H54 (cell line): ENCODE results near the gene GABRE.
"Not testable (repeated sequence)": the region's sequence is repeated elsewhere in the genome, so short reads cannot be mapped to it uniquely, and the experiment has no call there.

Experiments
- DNase-seq: peaks from one replicate; pipeline ENCODE4 v3.0.0; 2011; ENCODE audit warnings: low spot score, mixed read lengths; ENCODE audit not compliant: insufficient read length
- FAIRE-seq: peaks from 3 replicates; lab custom pipeline; 2011; peaks lifted over from hg19 to GRCh38; lab: Jason Lieb, UNC
- POLR2A ChIP-seq: IDR thresholded peaks from 2 replicates; pipeline ENCODE4 v1.6.1; 2011; ENCODE audit warnings: low read depth, mild to moderate bottlenecking, low read length

The GABRE gene

DNA sequence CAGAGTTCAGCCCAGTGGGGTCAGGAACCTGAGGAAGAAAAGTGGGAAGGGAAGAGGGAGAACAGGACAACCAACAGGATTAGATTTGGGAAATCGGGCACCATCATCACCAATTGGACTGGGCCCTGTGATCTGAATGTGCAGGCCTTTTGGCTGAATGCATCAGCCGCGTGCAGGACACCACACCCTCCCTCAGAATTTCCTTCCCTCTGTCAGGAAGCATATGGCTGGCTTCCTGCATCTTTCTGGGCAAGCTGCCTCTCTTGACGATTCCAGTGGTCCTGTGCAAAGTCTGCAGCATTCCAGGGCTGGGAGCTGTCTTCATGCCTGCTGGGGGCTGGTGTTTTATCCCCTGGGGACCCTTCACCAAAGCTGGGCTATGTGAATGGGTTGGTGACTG lies 45.4 kb downstream of the GABRE start:
- DNase-seq (no peak), FAIRE-seq (no peak)
- TF ChIP-seq POLR2A = no peak

DNA sequence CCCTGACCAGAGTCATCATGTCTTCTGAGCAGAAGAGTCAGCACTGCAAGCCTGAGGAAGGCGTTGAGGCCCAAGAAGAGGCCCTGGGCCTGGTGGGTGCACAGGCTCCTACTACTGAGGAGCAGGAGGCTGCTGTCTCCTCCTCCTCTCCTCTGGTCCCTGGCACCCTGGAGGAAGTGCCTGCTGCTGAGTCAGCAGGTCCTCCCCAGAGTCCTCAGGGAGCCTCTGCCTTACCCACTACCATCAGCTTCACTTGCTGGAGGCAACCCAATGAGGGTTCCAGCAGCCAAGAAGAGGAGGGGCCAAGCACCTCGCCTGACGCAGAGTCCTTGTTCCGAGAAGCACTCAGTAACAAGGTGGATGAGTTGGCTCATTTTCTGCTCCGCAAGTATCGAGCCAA lies 50.8 kb downstream of the GABRE start:
- no peak for FAIRE-seq
- no peak for DNase-seq
- TF ChIP-seq POLR2A = no peak

DNA sequence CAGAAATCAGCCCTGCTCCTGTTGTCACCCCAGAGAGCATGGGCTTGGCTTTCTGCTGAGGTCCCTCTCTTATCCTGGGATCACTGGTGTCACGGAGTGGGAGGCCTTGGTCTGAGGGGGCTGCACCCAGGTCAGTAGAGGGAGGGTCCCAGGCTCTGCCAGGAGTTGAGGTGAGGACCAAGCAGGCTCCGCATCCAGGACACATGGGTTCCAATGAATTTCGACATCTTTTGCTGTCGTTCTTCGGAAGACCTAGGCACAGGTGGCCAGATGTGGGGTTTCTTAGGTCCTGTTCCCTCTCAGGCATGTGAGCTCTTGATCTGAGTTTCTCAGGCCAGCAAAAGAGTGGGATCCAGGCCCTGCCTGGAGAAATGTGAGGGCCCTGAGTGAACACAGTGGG lies 51.8 kb downstream of the GABRE start:
- TF ChIP-seq POLR2A = no peak
- no peak for FAIRE-seq
- DNase-seq = no peak

DNA sequence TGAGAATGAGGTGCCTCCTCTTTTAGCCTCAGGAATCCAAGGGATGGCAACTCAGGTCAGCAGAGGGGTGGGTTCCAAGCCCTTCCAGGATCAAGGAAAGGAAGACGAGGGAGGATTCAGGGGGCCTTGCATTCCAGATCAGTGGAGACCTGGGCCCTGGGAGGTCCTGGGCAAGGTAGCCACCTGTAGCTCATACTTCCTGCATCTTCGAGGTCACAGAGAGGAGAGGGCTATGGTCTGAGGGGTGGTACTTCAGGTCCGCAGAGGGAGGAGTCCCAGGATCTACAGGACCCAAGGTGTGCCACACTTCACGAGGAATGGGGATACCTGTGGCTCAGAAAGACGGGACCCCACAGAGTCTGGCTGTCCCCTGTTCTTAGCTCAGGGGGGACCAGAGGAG lies 52.6 kb downstream of the GABRE start:
- FAIRE-seq (no peak), DNase-seq (no peak)
- no peak for TF ChIP-seq POLR2A

DNA sequence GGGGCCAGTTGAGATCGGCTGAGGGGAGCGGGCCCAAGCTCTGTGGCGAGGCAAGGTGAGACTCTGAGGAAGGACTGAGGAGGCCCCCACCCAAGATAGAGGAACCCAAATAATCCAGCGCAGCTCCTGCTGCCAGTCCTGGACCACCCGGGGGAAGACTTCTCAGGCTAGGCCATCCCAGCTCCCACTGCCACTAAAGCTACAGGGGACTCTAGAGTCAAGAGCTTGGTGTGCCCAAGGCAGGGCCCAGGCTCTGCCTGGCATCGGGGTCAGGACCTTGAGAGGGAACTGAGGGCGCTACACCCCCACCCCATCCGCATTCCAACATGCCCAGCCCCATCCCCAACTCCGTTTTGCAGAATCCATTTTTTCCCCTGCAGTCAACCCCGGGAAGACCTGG lies 53.2 kb downstream of the GABRE start:
- no peak for TF ChIP-seq POLR2A
- DNase-seq (no peak), FAIRE-seq (no peak)

DNA sequence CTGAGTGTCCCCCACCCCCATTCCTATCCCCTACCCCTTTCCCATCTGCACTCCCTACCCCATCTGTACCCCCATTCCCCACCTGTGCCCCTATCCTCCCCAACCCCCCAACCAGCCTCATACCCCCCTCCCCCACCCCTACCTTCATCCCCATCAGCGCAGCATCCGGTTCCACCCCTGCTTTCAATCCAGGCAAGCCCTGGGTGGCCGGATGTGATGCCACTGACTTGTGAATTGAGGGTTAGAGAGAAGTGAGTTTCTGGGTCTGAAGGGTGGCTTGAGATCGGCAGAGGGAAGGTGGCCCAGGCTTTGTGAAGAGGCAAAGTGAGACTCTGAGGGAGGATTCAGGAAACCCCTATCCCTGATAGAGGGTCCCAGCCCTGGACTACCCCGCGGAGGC lies 53.9 kb downstream of the GABRE start:
- no peak for FAIRE-seq
- no peak for DNase-seq
- no peak for TF ChIP-seq POLR2A

DNA sequence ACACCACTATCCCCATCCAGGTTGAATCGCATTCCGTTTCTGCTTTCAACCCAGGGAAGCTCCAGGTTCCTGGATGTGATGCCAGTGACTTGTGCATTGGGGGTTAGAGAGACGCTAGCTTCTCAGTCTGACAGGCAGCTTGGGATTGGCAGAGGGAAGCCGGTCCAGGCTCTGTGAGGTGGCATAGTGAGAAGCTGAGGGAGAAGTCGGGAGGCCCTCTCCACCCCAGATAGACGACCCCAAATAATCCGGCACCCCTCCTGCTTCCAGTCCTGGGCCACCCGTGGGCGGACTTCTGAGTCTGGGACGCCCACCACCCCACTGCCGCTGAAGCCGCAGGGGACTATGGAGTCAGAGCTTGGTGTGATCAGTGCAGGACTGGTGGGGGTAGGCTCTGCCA lies 54.4 kb downstream of the GABRE start:
- TF ChIP-seq POLR2A = no peak
- DNase-seq (no peak), FAIRE-seq (no peak)

DNA sequence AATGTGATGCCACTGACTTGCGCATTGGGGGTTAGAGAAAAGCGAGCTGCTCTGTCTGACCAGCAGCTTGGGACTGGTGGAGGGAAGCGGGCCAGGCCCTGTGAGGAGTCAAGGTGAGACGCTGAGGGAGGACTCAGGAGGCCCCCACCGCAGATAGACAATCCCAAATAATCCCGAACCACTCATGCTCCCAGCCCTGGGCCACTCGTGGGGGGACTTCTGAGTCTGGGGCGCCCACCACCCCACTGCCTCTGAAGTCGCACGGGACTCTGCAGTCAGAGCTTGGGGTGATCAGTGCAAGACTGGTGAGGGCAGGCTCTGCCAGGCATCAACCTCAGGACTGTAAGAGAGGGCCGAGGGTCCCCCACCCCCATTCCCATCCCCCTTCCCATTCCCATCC lies 54.9 kb downstream of the GABRE start:
- no peak for TF ChIP-seq POLR2A
- no peak for DNase-seq
- FAIRE-seq = no peak

DNA sequence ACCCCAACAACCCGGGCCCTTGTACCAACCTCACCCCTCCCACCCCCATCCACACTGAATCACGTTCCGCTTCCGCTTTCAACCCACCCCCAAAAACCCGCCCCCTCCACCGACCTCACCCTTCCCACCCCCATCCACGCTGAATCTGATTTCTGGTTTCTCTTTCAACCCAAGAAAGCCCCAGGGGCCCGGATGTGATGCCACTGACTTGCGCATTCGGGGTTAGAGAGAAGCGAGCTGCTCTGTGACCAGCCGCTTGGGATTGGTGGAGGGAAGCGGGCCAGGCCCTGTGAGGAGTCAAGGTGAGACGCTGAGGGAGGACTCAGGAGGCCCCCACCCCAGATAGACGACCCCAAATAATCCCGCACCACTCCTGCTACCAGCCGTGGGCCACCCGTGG lies 55.7 kb downstream of the GABRE start:
- not testable (repeated sequence) for DNase-seq, FAIRE-seq

DNA sequence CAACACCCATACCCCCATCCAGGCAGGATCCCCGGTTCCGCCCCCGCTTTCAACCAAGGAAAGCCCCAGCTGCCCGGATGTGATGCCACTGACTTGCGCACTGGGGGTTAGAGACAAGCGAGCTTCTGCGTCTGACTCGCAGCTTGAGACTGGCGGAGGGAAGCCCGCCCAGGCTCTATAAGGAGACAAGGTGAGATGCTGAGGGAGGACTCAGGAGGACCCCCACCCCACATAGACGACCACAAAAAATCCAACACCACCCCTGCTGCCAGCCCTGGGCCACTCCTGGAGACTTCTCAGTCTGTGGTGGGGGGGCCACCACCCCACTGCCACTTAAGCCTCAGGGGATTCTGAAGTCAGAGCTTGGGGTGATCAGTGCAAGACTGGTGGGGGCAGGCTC lies 61.7 kb downstream of the GABRE start, which contains the start of gene MAGEA4:
Gene MAGEA4, plus strand, starts transcription at position 110 of the 400 bp plus-strand sequence. CDS start 10,776 bp downstream, outside the sequence.
- no peak for DNase-seq
- no peak for FAIRE-seq
- no peak for TF ChIP-seq POLR2A

DNA sequence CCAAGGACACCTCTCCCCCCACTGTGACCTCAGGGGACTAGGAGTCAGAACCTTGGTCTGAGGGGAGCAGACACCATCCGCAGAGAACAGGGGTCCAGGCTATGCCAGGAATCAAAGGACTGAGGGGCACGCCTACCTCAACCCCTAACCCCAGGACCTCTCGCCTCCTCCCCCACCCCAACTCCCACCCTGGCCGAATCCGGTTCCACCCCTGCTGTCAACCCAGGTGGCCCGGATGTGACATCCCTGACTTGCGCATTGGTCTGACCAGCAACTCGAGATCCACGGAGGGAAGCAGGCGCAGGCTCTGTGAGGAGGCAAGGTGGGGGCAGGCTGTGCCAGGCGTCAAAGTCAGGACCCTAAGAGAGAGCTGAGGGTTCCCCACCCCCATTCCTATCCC lies 62.3 kb downstream of the GABRE start:
- FAIRE-seq (no peak), DNase-seq (no peak)
- TF ChIP-seq POLR2A = no peak

DNA sequence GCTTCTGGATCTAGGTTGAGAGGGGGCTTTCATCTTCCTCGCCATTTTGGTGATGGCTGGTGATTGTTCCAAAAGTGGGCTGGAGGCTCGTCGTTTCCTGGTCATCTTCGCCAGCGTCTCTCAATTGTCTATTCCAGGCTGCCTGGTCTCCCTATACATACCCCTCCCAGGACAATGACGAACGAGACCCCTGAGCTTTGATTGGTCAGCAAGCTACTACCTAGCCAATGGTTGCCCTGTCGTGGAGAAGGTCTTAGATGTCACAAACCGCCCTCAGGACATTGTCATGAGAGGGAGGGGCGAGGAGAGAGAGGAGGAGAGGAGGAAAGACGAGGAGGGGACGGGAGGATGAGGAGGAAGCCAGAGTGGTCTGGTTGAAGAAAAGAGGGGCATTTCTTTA lies 69.5 kb downstream of the GABRE start:
- TF ChIP-seq POLR2A = no peak
- FAIRE-seq (no peak), DNase-seq (no peak)
